NT2/D1 (cell line): ENCODE results near the gene GPR157.

Source experiments
- SUZ12 ChIP-seq: IDR thresholded peaks from 2 replicates; pipeline ENCODE4 v1.6.1; 2011; ENCODE audit not compliant: insufficient read length, insufficient read depth; ENCODE audit errors: extremely low read depth
- YY1 ChIP-seq: IDR thresholded peaks from 2 replicates; pipeline ENCODE4 v1.6.1; 2011; ENCODE audit not compliant: insufficient read length, insufficient read depth
- ZNF274 ChIP-seq: IDR thresholded peaks from 2 replicates; pipeline ENCODE4 v1.6.1; 2011; ENCODE audit warnings: mild to moderate bottlenecking, low read depth, low read length

DNA sequence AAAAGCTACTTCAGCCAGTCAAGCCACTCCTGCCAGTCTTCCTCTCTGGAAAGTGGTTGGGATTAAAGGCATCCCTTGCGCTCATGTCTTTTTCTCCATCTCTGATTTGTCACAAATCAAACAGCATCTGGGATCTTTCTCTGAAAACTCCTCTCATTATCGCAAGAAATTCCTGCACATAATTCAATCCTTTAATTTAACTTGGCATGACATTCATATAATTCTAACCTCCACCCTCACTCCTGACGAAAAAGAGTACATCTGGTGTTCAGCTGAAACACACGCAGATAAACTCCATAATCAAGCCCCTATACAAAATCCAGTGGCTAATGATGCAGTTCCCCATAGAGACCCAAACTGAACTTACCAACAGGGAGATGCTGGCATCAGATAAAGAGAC lies 40.1 kb downstream of the GPR157 start:
- no peak for TF ChIP-seq YY1
- no peak for TF ChIP-seq ZNF274
- no peak for TF ChIP-seq SUZ12
